Urinary bladder (tissue), 4 donors: Measurements from ENCODE around the gene VASN. TPM values are rescaled to one million over a fixed set of nuclear protein-coding genes. Genes with fewer than 3 reads are reported as not detected.

Experiments
- DNase-seq: peaks from one replicate; pipeline ENCODE4 v3.0.0-alpha.2; 2015; ENCODE audit errors: extremely low spot score
- H3K27ac ChIP-seq: one replicate; pipeline ENCODE4 v1.5.1; 2013; ENCODE audit warnings: low read depth, mild to moderate bottlenecking, moderate library complexity
- H3K36me3 ChIP-seq: one replicate; pipeline ENCODE4 v1.6.1; 2013; ENCODE audit warnings: mild to moderate bottlenecking, moderate library complexity; ENCODE audit not compliant: insufficient read depth
- H3K4me1 ChIP-seq: one replicate; pipeline ENCODE4 v1.6.1; 2013; ENCODE audit warnings: mild to moderate bottlenecking, moderate library complexity; ENCODE audit not compliant: insufficient read depth
- H3K4me3 ChIP-seq: one replicate; pipeline ENCODE4 v1.5.1; 2013; ENCODE audit warnings: low read depth, low read length
- WGBS: extraction: QIAGEN DNeasy Blood & Tissue Kit; methylation state at CpG from one replicate; pipeline ENCODE4 v1.1.7; 2013; 5-methylcytosine and 5-hydroxymethylcytosine counted together
- polyA plus RNA-seq: library from polyadenylated mRNA; stranded (reverse); fragments of 200-250 nt; gene quantifications from one replicate; pipeline ENCODE4 v1.2.3, GENCODE V29; 2013
- total RNA-seq: library from RNA; depleted of rRNA; stranded (reverse); fragments of >200 nt; gene quantifications from one replicate; pipeline ENCODE4 v1.2.3, GENCODE V29; 2014
- donor health status: healthy with polysubstance abuse.
- donor health status: healthy.

VASN gene
- total and polyA plus RNA-seq, 2 donors = 20.8 to 47.6 TPM

GRCh38 chr16:4365615-4366014, 6.0 kb upstream of the VASN start:
- H3K4me1 ChIP-seq = no peaks in the 10 kb centered on the region
- no peaks in the 10 kb centered on the region for H3K36me3 ChIP-seq
- no peak for DNase-seq
- no peak overlapping the region for H3K4me3 ChIP-seq
- no peak overlapping the region for H3K27ac ChIP-seq
- 92% methylated on average over 12 of the region's 12 CpGs for WGBS

DNA sequence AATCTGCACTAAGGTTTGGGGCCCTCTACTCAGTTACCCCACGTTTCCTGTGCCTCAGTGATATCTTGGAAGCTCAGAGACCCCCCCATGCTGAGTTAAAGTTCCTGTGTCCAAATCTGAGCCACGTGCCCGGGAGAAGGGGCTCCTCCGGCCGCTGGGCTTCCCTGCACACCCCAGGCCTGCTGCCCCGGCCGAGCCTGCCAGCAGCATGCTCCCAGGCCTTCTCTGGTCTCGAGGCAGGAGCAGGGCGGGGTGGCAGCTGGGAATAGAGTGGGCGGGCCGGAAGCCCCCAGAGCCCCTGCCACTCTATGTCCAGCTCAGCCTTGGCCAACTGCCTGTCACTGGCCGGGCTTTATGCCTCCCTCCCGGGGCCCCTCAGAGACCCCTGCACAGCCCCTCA, 5.6 kb upstream of the VASN start:
- Histone ChIP-seq H3K4me3 (no peak overlapping the region), H3K27ac (no peak overlapping the region), H3K36me3 (no peaks in the 10 kb centered on the region), H3K4me1 (no peaks in the 10 kb centered on the region)
- 89% methylated on average over 13 of the region's 13 CpGs for WGBS
- no peak for DNase-seq

GRCh38 chr16:4367393-4367856, 4.2 kb upstream of the VASN start:
- Histone ChIP-seq H3K36me3 (no peaks in the 10 kb centered on the region), H3K4me3 (no peak overlapping the region), H3K27ac (no peak overlapping the region), H3K4me1 (no peaks in the 10 kb centered on the region)
- no peak for DNase-seq
- 96% methylated on average over 5 of the region's 5 CpGs for WGBS

- 85% methylated on average over 13 of the region's 13 CpGs for WGBS
- no peaks in the 10 kb centered on the region for H3K36me3 ChIP-seq
- no peak for DNase-seq
- H3K27ac ChIP-seq = peak overlapping the region; percentile 11
- no peak overlapping the region for H3K4me3 ChIP-seq
- H3K4me1 ChIP-seq = no peaks in the 10 kb centered on the region
Observed at GRCh38 chr16:4369007-4369733, 2.5 kb upstream of the VASN start.

DNA sequence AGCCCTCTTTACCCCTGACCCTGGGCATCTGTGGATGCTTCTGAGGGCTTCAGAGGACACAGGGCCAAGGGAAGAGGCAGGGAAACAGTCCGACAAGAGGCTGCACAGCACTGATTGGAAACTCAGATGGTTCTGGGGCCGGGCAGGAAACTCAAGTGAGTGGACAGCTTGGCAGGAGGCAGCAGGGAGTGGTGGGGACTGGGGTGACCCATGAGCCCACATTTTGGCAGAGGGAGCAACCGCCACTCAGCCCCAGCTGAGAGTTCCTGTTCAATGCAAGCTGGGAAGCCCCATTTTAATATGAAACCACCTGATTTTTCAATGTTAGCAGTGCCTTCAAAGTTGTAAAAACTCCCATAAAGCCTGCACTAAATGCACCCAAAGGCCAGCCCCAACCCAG, 1.5 kb upstream of the VASN start:
- H3K4me1 ChIP-seq = no peaks in the 10 kb centered on the region
- no peak for DNase-seq
- no peak overlapping the region for H3K4me3 ChIP-seq
- H3K27ac ChIP-seq = peak overlapping the region; percentile 76
- 79% methylated on average over 3 of the region's 3 CpGs for WGBS
- no peaks in the 10 kb centered on the region for H3K36me3 ChIP-seq

DNA sequence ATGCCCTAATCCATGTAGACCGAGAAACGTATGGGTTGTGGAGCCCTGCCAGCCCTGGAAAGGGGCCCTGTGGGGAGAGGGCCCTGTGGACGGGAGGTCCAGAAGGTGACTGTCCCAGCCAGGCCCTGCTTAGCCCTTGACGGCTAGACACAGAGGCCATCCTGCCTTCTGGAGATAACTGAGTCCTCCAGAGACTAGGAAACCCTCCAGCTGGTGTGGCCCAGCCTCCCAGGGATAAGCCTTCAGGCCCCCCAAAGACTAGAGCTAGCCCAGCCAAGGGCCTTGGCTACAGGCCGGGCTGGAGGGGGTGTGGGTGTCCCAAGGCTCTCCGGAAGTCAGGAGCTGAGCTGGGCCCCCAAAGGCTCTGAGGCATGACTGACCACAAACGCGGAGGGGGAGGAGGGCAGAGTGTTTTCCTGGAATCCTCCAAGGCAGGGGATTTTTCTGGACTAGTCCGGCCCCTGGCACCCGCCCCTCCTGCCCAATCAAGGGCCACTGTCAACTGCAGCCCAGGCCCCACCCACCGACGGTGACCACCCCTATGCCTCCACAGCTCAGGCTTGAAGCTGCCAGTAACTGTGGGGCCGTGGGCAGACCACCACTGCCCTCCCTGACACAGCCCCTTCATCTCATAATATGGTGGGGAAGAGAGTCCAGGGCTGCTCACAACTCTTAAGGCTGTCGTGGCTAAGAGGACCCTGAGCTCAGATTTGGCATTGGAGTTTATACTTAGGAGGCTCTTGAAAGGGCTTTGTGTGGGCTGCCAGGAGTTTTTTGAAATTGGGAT, 885 bp upstream of the VASN start:
- Histone ChIP-seq H3K4me1 (no peaks in the 10 kb centered on the region), H3K4me3 (no peak overlapping the region), H3K36me3 (no peaks in the 10 kb centered on the region), H3K27ac (peak overlapping the region; percentile 76)
- DNase-seq = no peak
- WGBS = 34% methylated on average over 14 of the region's 14 CpGs

GRCh38 chr16:4372001-4372577, 441 bp downstream of the VASN start:
- 3% methylated on average over 43 of the region's 43 CpGs for WGBS
- H3K36me3 ChIP-seq = no peaks in the 10 kb centered on the region
- H3K27ac ChIP-seq = peak overlapping the region; percentile 88
- DNase-seq = no peak
- H3K4me3 ChIP-seq = peak overlapping the region; percentile 86
- H3K4me1 ChIP-seq = no peaks in the 10 kb centered on the region

GRCh38 chr16:4372578-4373355, 1.1 kb downstream of the VASN start:
- Histone ChIP-seq H3K36me3 (no peaks in the 10 kb centered on the region), H3K4me3 (peak overlapping the region; percentile 86), H3K4me1 (no peaks in the 10 kb centered on the region), H3K27ac (peak overlapping the region; percentile 88)
- no peak for DNase-seq
- WGBS = 29% methylated on average over 10 of the region's 10 CpGs

GRCh38 chr16:4373356-4373908, 1.8 kb downstream of the VASN start:
- H3K27ac ChIP-seq = peak overlapping the region; percentile 88
- no peaks in the 10 kb centered on the region for H3K4me1 ChIP-seq
- DNase-seq = no peak
- 8% methylated on average over 9 of the region's 9 CpGs for WGBS
- no peaks in the 10 kb centered on the region for H3K36me3 ChIP-seq
- H3K4me3 ChIP-seq = peak overlapping the region; percentile 86

- Histone ChIP-seq H3K4me3 (peak overlapping the region; percentile 86), H3K27ac (peak overlapping the region; percentile 88), H3K36me3 (no peaks in the 10 kb centered on the region), H3K4me1 (no peaks in the 10 kb centered on the region)
- WGBS = 23% methylated on average over 30 of the region's 30 CpGs
- DNase-seq = peak; percentile 70
Observed at GRCh38 chr16:4373909-4374742, 2.5 kb downstream of the VASN start.

GRCh38 chr16:4375717-4376116, 4.1 kb downstream of the VASN start:
- no peak for DNase-seq
- H3K36me3 ChIP-seq = no peaks in the 10 kb centered on the region
- no peaks in the 10 kb centered on the region for H3K4me1 ChIP-seq
- H3K4me3 ChIP-seq = no peak overlapping the region
- peak overlapping the region; percentile 83 for H3K27ac ChIP-seq
- 73% methylated on average over 15 of the region's 15 CpGs for WGBS

- no peak for DNase-seq
- 27% methylated on average over 31 of the region's 31 CpGs for WGBS
Observed at GRCh38 chr16:4376126-4376892, 4.7 kb downstream of the VASN start.

More at GRCh38 chr16:4376126-4376892, 4.7 kb downstream of the VASN start:
- no peak overlapping the region for H3K4me3 ChIP-seq
- H3K4me1 ChIP-seq = no peaks in the 10 kb centered on the region
- H3K27ac ChIP-seq = peak overlapping the region; percentile 83
- no peaks in the 10 kb centered on the region for H3K36me3 ChIP-seq
